Pancreas (tissue), 10 donors: ENCODE measurements around the gene EYA4. TPM values are rescaled to one million over a fixed set of nuclear protein-coding genes. Genes with fewer than 3 reads are reported as not detected.
"Not testable (repeated sequence)": the region's sequence is repeated elsewhere in the genome, so short reads cannot be mapped to it uniquely, and the experiment has no call there.

ENCODE experiments used
- ATAC-seq, 4 donors: fragments of 200-7000 bp; cut with Tn5 transposase; one replicate each; pipeline versions ENCODE4 v1.8.0 to v1.9.1; 2020; ENCODE audit warnings: mild to moderate bottlenecking in 4 of 4, moderate library complexity in 4 of 4
- DNase-seq, 6 donors: peaks; one replicate each; pipeline ENCODE4 v3.0.0-alpha.2; 2020
- FAIRE-seq: peaks from 2 replicates; lab custom pipeline; 2012; peaks lifted over from hg19 to GRCh38; lab: Jason Lieb, UNC
- H3K27ac ChIP-seq, 4 donors: fragments of 200-600 bp; sonication (generic); 1 replicate in 3 of 4; 2 replicates in 1 of 4; pipeline versions ENCODE4 v1.5.0 to v1.8.0; 2020
- H3K27me3 ChIP-seq, 4 donors: fragments of 200-600 bp; one replicate each; pipeline ENCODE4 v1.8.0; 2021
- H3K36me3 ChIP-seq, 3 donors: fragments of 200-600 bp; sonication (generic) in 1 of 3; one replicate each; pipeline versions ENCODE4 v1.5.0 to v1.8.0; 2020 to 2021
- H3K4me1 ChIP-seq, 3 donors: fragments of 200-600 bp; one replicate each; pipeline ENCODE4 v1.8.0; 2021
- H3K4me3 ChIP-seq, 4 donors: fragments of 200-600 bp; sonication (generic) in 2 of 4; one replicate each; pipeline versions ENCODE4 v1.5.0 to v1.8.0; 2020 to 2021
- H3K9me3 ChIP-seq, 4 donors: fragments of 200-600 bp; one replicate each; pipeline ENCODE4 v1.8.0; 2021
- WGBS, 2 donors: extraction: QIAGEN DNeasy Blood & Tissue Kit; methylation state at CpG; one replicate each; pipeline ENCODE4 v1.1.7; 2013; 5-methylcytosine and 5-hydroxymethylcytosine counted together
- intact Hi-C, 3 donors: fragments of 100-400 bp; cut with DNase I; formaldehyde crosslinking; loops; one replicate each; pipeline versions ENCODE4 v1.11.1 to v1.14.2; 2022
- polyA plus RNA-seq, 2 donors: library from polyadenylated mRNA; stranded (reverse); fragments of 200-250 nt; gene quantifications; one replicate each; pipeline ENCODE4 v1.2.3, GENCODE V29; 2013
- total RNA-seq, 6 donors: library from RNA; stranded (reverse); fragmentation: NEBNext Ultra II Directional in 4 of 6; extraction: Animal tissue kit (Norgen Biotek cat#: 25700) in 4 of 6; gene quantifications; one replicate each; pipeline versions ENCODE4 v1.2.1 to v1.2.4, GENCODE V29; 2021 to 2023
- TF ChIP-seq, protein P1 (sequence below), 4 donors: fragments of 200-600 bp; sonication (generic) in 3 of 4; IDR thresholded peaks; one replicate each; pipeline versions ENCODE4 v1.5.0 to v1.8.0; 2021; ENCODE audit warnings: antibody characterized with exemption in 4 of 4
- donor health status: healthy with polysubstance abuse.
- donor health status: DM: no; HTN: no; CAD: no; lungs with moderate emphysema.
- donor health status: DM: no; HTN: no; CAD: no.
- donor health status: control.
- donor health status: control.
- donor health status: Bipolar disorder and iron deficiency.
- donor health status: DM: yes; HTN: yes; CAD: no.
- donor health status: DM: no; HTN: no; CAD: no.
- donor health status: DM: no; HTN: no; CAD: no.
- donor health status: DM: yes; HTN: yes; CAD: no.

Gene EYA4
- total and polyA plus RNA-seq, 8 donors = 0.08 to 1.3 (median 0.19) TPM

DNA sequence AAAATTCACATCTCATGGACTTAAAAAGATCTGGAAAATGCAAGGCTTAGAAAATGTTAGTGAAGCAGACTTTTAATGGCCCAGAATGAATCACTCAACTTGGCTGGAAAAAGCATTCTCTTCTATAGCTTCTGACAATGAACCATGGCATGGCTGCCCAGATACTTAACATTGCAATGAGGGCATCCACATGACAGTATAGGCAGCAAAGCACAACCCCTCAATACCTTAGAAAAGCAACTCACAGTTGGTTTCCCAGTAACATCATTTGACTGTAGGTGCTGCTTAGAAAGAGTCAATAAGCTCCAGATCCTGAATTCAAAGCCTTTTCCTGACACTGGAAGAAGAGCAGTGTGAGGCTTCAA is 155.8 kb downstream of the EYA4 start:
- Histone ChIP-seq H3K9me3 (no peaks in the 10 kb centered on the region), H3K4me1 (no peaks in the 10 kb centered on the region), H3K27me3 (no peaks in the 10 kb centered on the region), H3K4me3 (no peak overlapping the region), H3K36me3 (no peaks in the 10 kb centered on the region), H3K27ac (no peak overlapping the region)
- FAIRE-seq (no peak), DNase-seq (no peak), ATAC-seq (no peak)
- intact Hi-C loops = no loop called here
- TF ChIP-seq, protein P1, sequence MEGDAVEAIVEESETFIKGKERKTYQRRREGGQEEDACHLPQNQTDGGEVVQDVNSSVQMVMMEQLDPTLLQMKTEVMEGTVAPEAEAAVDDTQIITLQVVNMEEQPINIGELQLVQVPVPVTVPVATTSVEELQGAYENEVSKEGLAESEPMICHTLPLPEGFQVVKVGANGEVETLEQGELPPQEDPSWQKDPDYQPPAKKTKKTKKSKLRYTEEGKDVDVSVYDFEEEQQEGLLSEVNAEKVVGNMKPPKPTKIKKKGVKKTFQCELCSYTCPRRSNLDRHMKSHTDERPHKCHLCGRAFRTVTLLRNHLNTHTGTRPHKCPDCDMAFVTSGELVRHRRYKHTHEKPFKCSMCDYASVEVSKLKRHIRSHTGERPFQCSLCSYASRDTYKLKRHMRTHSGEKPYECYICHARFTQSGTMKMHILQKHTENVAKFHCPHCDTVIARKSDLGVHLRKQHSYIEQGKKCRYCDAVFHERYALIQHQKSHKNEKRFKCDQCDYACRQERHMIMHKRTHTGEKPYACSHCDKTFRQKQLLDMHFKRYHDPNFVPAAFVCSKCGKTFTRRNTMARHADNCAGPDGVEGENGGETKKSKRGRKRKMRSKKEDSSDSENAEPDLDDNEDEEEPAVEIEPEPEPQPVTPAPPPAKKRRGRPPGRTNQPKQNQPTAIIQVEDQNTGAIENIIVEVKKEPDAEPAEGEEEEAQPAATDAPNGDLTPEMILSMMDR (IDR thresholded peaks at IDR 0.05) = no peak

DNA sequence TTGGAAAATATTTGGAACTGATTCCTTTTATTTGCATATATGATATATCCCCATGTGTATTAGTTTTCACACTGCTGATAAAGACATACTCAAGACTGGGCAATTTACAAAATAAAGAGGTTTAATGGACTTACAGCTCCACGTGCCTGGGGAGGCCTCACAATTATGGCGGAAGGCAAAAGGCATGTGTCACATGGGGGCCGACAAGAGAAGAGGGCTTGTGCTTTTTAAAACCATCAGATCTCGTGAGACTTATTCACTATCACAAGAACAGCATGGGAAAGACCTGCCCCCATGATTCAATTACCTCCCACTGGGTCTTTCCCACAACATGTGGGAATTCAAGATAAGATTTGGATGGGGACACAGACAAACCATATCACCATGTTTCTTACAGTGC is 156.4 kb downstream of the EYA4 start:
- FAIRE-seq, ATAC-seq, H3K4me3 ChIP-seq, DNase-seq, H3K9me3 ChIP-seq, H3K36me3 ChIP-seq, H3K27me3 ChIP-seq, H3K27ac ChIP-seq, H3K4me1 ChIP-seq, intact Hi-C loops: not testable (repeated sequence)
- WGBS, 2 donors = 75 to 85% methylated on average over 4 of the region's 4 CpGs

DNA sequence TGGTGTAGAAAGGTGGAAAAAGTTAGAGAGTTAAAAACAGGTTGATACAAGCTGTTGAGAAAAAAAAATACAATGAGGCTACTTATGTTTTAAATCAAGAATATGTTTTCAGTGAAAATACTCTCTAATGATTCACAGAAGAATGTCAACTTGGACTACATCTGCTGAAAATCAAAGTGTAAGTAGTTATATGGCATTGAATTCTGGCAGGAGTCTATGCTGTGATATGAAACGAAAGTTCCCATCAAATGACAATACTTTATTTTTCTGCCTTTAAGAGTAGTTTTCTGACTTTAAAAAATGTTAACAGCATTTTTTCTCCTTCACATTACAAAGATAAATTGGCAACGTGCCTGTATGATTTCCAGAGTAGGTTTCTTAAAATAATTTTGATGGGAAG is 158.3 kb downstream of the EYA4 start:
- Histone ChIP-seq H3K9me3 (no peaks in the 10 kb centered on the region), H3K4me3 (no peak overlapping the region), H3K27me3 (no peaks in the 10 kb centered on the region), H3K4me1 (no peaks in the 10 kb centered on the region), H3K27ac (no peak overlapping the region), H3K36me3 (no peaks in the 10 kb centered on the region)
- no peak for ATAC-seq
- no peak for FAIRE-seq
- WGBS, 2 donors = 23 to 40% methylated on average over 2 of the region's 2 CpGs
- DNase-seq = no peak
- intact Hi-C loops = no loop called here
- TF ChIP-seq, protein P1 (IDR thresholded peaks at IDR 0.05) = no peak

DNA sequence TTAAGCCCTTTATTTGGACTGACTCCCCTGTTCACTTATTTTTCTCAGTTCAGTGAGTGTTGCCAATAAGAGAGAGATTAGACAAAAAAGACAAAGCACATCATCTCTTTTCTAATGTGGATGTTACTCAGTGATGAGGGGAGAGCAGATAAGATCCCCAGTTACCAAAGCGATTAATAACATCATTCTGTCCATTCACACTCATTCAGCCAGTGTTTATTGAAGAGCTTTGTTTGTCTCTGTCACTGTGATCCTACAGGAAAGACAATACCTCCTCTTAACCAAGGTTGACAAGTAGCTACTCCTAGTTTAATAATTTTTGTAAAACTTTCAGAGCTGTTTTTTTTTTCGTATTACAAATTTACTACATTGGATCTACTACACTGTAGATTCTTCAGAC is 163.0 kb downstream of the EYA4 start:
- H3K9me3 ChIP-seq = no peaks in the 10 kb centered on the region
- WGBS, 2 donors = 45 to 55% methylated on average over 2 of the region's 2 CpGs
- TF ChIP-seq, protein P1 (IDR thresholded peaks at IDR 0.05) = no peak
- no peak overlapping the region for H3K27ac ChIP-seq
- no peaks in the 10 kb centered on the region for H3K4me1 ChIP-seq
- FAIRE-seq (no peak), DNase-seq (no peak), ATAC-seq (no peak)
- no peak overlapping the region for H3K4me3 ChIP-seq
- no peaks in the 10 kb centered on the region for H3K36me3 ChIP-seq
- H3K27me3 ChIP-seq = no peaks in the 10 kb centered on the region
- intact Hi-C loops = no loop called here

DNA sequence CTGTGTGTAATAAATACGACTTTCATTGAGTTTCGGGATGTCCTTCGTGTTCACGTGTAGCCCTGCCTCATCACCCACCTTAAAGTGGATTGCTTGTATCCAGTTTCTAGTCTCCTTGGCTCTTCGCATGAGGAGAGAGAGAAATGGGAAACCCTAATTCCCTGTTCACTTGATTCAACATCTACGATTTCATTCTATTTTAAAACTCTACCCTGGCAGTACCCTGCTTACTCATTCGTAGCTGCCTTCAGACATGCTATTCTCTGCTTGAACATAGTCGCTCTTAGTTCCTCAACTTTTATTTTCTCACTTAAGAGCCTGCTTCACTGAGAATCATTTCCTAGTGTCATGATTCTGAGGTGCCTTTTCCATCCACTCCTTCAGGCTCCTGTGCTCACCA is 163.6 kb downstream of the EYA4 start:
- TF ChIP-seq, protein P1 (IDR thresholded peaks at IDR 0.05) = no peak
- 84 to 88% methylated on average over 8 of the region's 8 CpGs for WGBS, 2 donors
- no peak for ATAC-seq
- no peaks in the 10 kb centered on the region for H3K36me3 ChIP-seq
- H3K27me3 ChIP-seq = no peaks in the 10 kb centered on the region
- H3K4me3 ChIP-seq = no peak overlapping the region
- intact Hi-C loops = no loop called here
- no peak for FAIRE-seq
- no peak for DNase-seq
- H3K4me1 ChIP-seq = no peaks in the 10 kb centered on the region
- no peaks in the 10 kb centered on the region for H3K9me3 ChIP-seq
- no peak overlapping the region for H3K27ac ChIP-seq
